Activated CD4-positive, alpha-beta T cell treated with anti-CD3 and anti-CD28 coated beads for 36 hours (primary cell): Measurements from ENCODE around the gene SORBS2. TPM values are rescaled to one million over a fixed set of nuclear protein-coding genes. Genes with fewer than 3 reads are reported as not detected.
"Not testable (repeated sequence)": the region's sequence is repeated elsewhere in the genome, so short reads cannot be mapped to it uniquely, and the experiment has no call there.

Experiments
- ATAC-seq: fragments of 200-7000 bp; cut with Tn5 transposase; one replicate; pipeline ENCODE4 v1.10.0; 2021; ENCODE audit warnings: mild to moderate bottlenecking, moderate library complexity
- CTCF ChIA-PET: fragments of 350-600 bp; sonication (Branson Sonifier 250); formaldehyde crosslinking; loops from one replicate; lab custom pipeline; 2021; ENCODE audit warnings: antibody characterized with exemption; lab: Charles Lee
- POLR2A ChIA-PET: fragments of 350-600 bp; sonication (Branson Sonifier 250); formaldehyde crosslinking; loops from one replicate; lab custom pipeline; 2021; ENCODE audit warnings: antibody characterized with exemption, inconsistent platforms; lab: Charles Lee
- DNase-seq: peaks from one replicate; pipeline ENCODE4 v3.0.0-alpha.2; 2020
- H3K27ac Mint-ChIP-seq: one replicate; pipeline ENCODE4 v1.8.0; 2021; ENCODE audit warnings: mixed read lengths
- H3K27me3 Mint-ChIP-seq: one replicate; pipeline ENCODE4 v1.8.0; 2021; ENCODE audit warnings: mixed read lengths
- H3K36me3 Mint-ChIP-seq: one replicate; pipeline ENCODE4 v1.8.0; 2021; ENCODE audit warnings: low read depth, mixed read lengths
- H3K4me1 Mint-ChIP-seq: one replicate; pipeline ENCODE4 v1.8.0; 2021; ENCODE audit warnings: mixed read lengths
- H3K4me3 Mint-ChIP-seq: one replicate; pipeline ENCODE4 v1.8.0; 2021; ENCODE audit warnings: mild to moderate bottlenecking, moderate library complexity, mixed read lengths
- H3K9me3 Mint-ChIP-seq: one replicate; pipeline ENCODE4 v1.8.0; 2021; ENCODE audit warnings: low read depth, mixed read lengths
- intact Hi-C, 2 experiments: fragments of 100-400 bp; cut with DNase I in 1 of 2; cut with micrococcal nuclease in 1 of 2; formaldehyde crosslinking; loops; one replicate each; pipeline versions ENCODE4 v1.14.2 to v1.15.1; 2022 to 2024; cut with DNase I, micrococcal nuclease
- total RNA-seq, 2 experiments: library from RNA; stranded (reverse); gene quantifications; one replicate each; pipeline ENCODE4 v1.2.3, GENCODE V29; 2021

Gene SORBS2
- total RNA-seq, result not detected

DNA sequence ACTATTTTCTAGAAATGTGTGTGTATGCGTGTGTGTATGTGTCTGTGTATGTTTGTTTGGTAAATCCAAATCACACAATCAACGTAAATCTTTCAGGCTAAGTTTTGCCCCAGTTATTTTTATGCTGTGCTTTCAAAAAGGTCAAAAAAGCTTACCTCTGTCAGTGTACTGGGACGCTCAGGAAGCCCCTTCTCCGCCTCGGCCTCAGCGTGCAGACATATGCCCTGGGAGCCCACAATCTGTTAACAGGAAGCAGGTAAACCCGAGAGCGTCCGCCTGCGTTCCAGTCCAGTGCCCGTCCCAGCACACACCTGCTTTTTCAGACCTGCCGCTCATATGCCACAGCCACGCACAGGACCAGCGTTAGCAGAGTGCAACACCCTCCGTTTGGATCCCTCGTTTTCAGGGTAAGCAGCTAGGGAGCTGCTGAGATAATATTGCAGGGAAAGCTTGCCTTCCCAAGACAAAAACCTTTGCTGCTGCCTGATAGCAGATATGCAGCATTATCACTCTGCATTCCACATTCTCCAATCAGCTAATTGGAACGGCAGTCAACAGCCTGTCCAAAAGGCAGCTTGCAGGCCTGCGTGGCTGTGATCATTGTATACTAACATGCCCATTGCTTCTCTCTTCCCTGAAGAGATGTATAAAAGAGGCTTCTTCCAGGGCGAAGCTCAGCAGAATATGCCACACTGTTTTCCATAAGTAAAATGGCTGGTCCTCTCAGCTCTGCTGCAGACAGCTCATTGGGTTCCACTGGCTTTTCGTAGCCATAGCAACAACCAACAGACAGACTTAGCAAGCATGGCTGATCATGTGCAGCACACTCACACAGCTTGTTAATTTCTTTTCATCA lies at the start of gene SORBS2:
TSS of gene SORBS2 (minus strand) at position 686 of the 856 bp plus-strand sequence. CDS start 121,623 bp downstream, outside the sequence.
- no peak for ATAC-seq
- Mint-ChIP-seq H3K4me3 (no peak within 1 kb of the TSS), H3K36me3 (no peaks in the 10 kb centered on the region), H3K27me3 (peaks cover 19% of the 10 kb centered on the region), H3K4me1 (peaks cover 3% of the 10 kb centered on the region), H3K9me3 (no peaks in the 10 kb centered on the region), H3K27ac (no peak within 1 kb of the TSS)
- intact Hi-C loops, result no loop called here
- ChIA-PET CTCF (no interaction called here), POLR2A (no interaction called here)
- no peak for DNase-seq

DNA sequence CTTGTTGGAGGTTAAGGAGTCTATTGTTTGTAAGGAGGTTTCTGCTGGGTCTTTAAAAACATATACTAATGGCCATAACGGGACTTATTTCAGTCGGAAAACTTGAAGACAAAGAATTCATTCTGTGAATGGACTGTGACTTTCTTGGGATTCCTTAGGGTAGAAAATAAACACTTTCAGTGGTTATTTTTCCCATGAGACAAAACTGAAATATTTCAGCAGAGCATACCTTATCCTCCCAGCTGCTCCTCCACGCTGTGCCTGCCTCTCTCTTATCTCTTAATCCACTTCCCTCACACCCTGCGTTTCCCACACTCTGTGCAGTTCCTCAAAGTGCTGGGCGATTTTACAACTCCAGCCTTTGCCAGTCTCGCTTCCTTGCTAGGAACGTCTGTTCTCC lies 47.1 kb upstream of the SORBS2 start:
- ATAC-seq (no peak), DNase-seq (no peak)
- Mint-ChIP-seq H3K4me3 (no peak overlapping the region), H3K9me3 (peaks cover 17% of the 10 kb centered on the region), H3K27me3 (peaks cover 9% of the 10 kb centered on the region), H3K36me3 (no peaks in the 10 kb centered on the region), H3K27ac (no peak overlapping the region), H3K4me1 (no peaks in the 10 kb centered on the region)
- intact Hi-C loops, result no loop called here
- ChIA-PET CTCF (no interaction called here), POLR2A (no interaction called here)

- H3K27ac Mint-ChIP-seq, ATAC-seq, H3K36me3 Mint-ChIP-seq, H3K4me1 Mint-ChIP-seq, DNase-seq, CTCF ChIA-PET, H3K4me3 Mint-ChIP-seq, intact Hi-C loops, POLR2A ChIA-PET: not testable (repeated sequence)
- peaks cover 17% of the 10 kb centered on the region for H3K9me3 Mint-ChIP-seq
- peaks cover 12% of the 10 kb centered on the region for H3K27me3 Mint-ChIP-seq
These were observed 45.6 kb upstream of the SORBS2 start for GRCh38 chr4:185857561-185857960.

DNA sequence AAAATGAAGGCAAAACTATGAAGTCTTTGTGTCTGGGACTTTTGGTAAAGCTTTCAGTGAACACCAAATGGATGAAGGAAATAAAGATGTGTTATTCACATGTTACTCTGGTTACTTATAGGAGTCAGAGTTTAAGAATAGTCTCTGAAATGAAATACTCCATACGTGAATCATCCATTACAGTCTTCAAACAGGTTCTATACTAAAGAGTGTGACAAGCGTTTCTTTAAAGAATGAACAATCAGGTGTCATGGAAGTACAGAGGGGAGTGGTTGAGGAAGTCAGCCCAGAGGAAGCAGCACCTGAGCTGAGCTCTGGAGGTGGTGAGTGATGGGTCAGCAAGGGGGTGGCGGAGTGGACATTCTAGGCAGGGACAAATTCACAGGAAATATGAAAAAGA lies 41.8 kb upstream of the SORBS2 start:
- Mint-ChIP-seq H3K9me3 (peaks cover 19% of the 10 kb centered on the region), H3K27me3 (peaks cover 6% of the 10 kb centered on the region), H3K4me3 (no peak overlapping the region), H3K4me1 (no peaks in the 10 kb centered on the region), H3K27ac (no peak overlapping the region), H3K36me3 (no peaks in the 10 kb centered on the region)
- intact Hi-C loops, result no loop called here
- POLR2A ChIA-PET, result no interaction called here
- CTCF ChIA-PET, result no interaction called here
- ATAC-seq (no peak), DNase-seq (no peak)

DNA sequence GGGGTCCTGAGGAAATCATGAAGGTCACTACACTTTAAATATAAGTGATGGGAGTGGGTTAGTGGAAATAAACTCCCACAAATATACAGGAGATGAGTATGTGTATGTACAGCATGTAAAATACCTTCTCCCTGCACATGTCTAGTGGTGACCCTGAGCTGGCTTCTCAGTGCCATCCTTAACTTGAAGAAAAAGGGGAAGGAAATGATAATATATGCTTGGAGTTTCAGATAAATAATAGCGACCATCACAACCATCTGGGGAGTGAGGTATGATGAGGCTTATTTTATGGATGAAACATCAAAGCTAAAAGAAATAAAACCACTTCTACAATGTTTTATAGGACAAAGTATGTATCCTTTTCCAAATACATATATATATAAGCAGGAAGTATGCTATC lies 41.0 kb upstream of the SORBS2 start:
- H3K27me3 Mint-ChIP-seq, result peaks cover 4% of the 10 kb centered on the region
- H3K27ac Mint-ChIP-seq, result no peak overlapping the region
- DNase-seq, result no peak
- no peaks in the 10 kb centered on the region for H3K4me1 Mint-ChIP-seq
- intact Hi-C loops, result no loop called here
- H3K9me3 Mint-ChIP-seq, result peaks cover 17% of the 10 kb centered on the region
- ChIA-PET POLR2A (no interaction called here), CTCF (no interaction called here)
- H3K4me3 Mint-ChIP-seq, result no peak overlapping the region
- H3K36me3 Mint-ChIP-seq, result no peaks in the 10 kb centered on the region
- no peak for ATAC-seq

GRCh38 chr4:185849664-185850550 lies 37.9 kb upstream of the SORBS2 start:
- intact Hi-C loops, result no loop called here
- CTCF ChIA-PET, result no interaction called here
- no peak overlapping the region for H3K27ac Mint-ChIP-seq
- ATAC-seq, result no peak
- H3K4me3 Mint-ChIP-seq, result no peak overlapping the region
- peaks cover 6% of the 10 kb centered on the region for H3K9me3 Mint-ChIP-seq
- DNase-seq, result no peak
- POLR2A ChIA-PET, result no interaction called here
- peaks cover 4% of the 10 kb centered on the region for H3K27me3 Mint-ChIP-seq
- H3K36me3 Mint-ChIP-seq, result no peaks in the 10 kb centered on the region
- H3K4me1 Mint-ChIP-seq, result no peaks in the 10 kb centered on the region

DNA sequence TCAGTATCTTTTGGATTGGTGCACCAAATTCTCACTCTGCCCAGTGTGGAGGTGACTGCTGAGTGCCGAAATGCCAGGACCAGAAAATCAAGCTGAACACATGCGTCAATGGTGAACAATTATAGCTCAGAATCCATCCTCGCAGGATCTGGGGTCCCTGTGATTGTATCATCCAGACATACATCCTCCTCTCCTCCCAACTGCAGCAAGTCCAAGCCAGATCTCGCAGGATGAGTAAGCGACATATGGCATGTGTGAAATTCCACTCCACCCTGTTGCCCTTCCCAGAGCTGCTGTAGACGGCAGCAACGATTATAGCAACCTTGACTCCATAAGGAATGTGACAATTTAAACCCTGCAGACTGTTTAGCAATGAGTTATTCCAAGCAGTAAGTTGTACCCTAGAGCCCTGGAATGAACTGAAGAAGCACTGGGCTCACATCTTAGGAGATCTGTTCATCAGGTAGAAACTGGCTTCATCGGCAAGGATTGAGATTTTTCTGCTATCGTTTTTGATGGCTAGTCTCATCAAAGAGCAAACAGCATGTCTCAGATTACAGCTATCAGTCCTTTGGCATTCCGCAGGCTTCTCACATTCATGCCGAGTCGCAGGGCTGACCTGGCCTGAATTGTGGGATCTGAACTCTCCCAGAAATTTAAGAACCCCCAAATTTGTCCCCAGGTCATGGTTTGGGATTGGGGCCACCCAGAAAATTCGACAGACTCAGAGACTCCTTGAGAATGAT lies 35.5 kb upstream of the SORBS2 start:
- intact Hi-C loops, result no loop called here
- Mint-ChIP-seq H3K9me3 (peaks cover 10% of the 10 kb centered on the region), H3K27ac (no peak overlapping the region), H3K4me1 (no peaks in the 10 kb centered on the region), H3K36me3 (no peaks in the 10 kb centered on the region), H3K4me3 (no peak overlapping the region), H3K27me3 (peaks cover 2% of the 10 kb centered on the region)
- CTCF ChIA-PET, result no interaction called here
- DNase-seq (no peak), ATAC-seq (no peak)
- POLR2A ChIA-PET, result no interaction called here

DNA sequence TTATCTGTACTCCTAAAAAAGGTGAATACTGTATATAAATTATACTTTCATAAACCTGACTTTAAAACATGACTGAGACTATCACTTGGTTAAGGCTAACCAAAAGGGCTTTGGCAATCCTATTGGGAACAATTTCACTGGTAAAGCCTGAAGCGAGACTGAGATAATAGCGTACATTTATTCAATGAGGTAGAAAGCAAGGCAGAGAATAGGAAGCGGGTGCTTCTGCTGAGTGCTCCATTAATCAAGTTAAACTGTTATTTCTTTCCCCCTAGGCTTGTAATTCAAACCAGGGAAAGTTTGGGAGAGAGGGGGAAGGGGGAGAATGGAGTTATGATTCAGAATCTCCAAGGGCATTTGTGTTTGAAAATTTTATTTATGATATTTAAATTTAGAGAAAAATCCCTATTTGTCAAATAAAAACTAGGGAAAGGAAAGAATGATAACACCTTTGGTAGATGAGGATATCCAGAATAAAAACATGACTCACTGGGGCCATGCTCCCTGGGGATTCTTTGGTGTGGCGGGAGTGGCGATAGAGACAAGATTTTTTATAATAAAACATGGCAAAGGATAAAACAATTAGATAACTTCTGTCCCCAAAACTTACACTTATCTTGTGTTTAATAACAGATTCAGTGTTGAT lies 34.6 kb upstream of the SORBS2 start:
- ChIA-PET POLR2A (no interaction called here), CTCF (no interaction called here)
- no peaks in the 10 kb centered on the region for H3K4me1 Mint-ChIP-seq
- peaks cover 2% of the 10 kb centered on the region for H3K27me3 Mint-ChIP-seq
- ATAC-seq (no peak), DNase-seq (no peak)
- no peaks in the 10 kb centered on the region for H3K36me3 Mint-ChIP-seq
- no peak overlapping the region for H3K4me3 Mint-ChIP-seq
- H3K9me3 Mint-ChIP-seq, result peaks cover 10% of the 10 kb centered on the region
- intact Hi-C loops, result no loop called here
- no peak overlapping the region for H3K27ac Mint-ChIP-seq

DNA sequence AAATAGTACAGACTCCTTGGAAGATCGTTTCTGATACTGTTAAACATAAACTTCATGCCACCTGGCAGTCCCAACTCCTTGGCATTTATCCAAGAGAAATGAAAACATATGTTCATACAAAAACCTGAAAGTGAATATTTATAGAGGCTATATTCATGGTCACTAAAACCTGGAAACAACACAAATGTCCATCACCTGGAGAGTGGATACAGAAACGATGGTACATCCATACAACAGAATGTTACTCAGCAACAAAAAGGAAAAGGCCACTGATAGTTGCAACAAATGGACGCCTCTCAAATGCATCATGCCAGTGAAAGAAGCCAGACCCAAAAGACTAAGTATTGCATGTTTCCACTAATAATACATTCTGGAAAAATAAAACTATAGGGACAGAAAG lies 34.0 kb upstream of the SORBS2 start:
- Mint-ChIP-seq H3K4me1 (no peaks in the 10 kb centered on the region), H3K27ac (no peak overlapping the region), H3K36me3 (no peaks in the 10 kb centered on the region), H3K27me3 (peaks cover 2% of the 10 kb centered on the region), H3K4me3 (no peak overlapping the region), H3K9me3 (peaks cover 10% of the 10 kb centered on the region)
- ChIA-PET POLR2A (no interaction called here), CTCF (no interaction called here)
- DNase-seq, result no peak
- intact Hi-C loops, result no loop called here
- no peak for ATAC-seq

DNA sequence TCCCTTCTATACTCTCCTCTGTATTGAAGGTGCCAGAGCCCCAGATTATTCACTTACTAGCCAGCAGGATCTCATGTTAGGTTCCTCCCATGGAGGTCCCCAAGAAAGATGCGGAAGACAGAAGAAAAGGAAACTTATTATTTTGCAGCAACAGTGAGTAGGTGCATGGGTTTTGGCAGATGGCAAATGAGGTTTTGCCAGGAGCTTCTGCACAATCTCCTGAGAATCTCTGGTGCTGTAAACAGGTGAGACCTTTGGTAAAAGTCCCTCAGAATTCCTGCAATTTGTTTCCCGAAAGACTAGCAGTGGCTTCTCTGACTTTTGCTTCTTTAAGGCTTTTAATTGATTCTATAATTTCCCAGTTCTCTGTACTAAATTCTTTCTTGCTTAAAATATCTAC lies 29.5 kb upstream of the SORBS2 start:
- no peak overlapping the region for H3K4me3 Mint-ChIP-seq
- H3K27ac Mint-ChIP-seq, result no peak overlapping the region
- no peaks in the 10 kb centered on the region for H3K27me3 Mint-ChIP-seq
- DNase-seq (no peak), ATAC-seq (no peak)
- POLR2A ChIA-PET, result no interaction called here
- CTCF ChIA-PET, result no interaction called here
- no peaks in the 10 kb centered on the region for H3K4me1 Mint-ChIP-seq
- intact Hi-C loops, result no loop called here
- H3K9me3 Mint-ChIP-seq, result peaks cover 4% of the 10 kb centered on the region
- H3K36me3 Mint-ChIP-seq, result no peaks in the 10 kb centered on the region

- H3K27ac Mint-ChIP-seq, result no peak overlapping the region
- no peaks in the 10 kb centered on the region for H3K27me3 Mint-ChIP-seq
These were observed 29.0 kb upstream of the SORBS2 start for GRCh38 chr4:185840953-185841352.

More at GRCh38 chr4:185840953-185841352, 29.0 kb upstream of the SORBS2 start:
- H3K4me3 Mint-ChIP-seq, result no peak overlapping the region
- ATAC-seq (no peak), DNase-seq (no peak)
- peaks cover 4% of the 10 kb centered on the region for H3K9me3 Mint-ChIP-seq
- ChIA-PET CTCF (no interaction called here), POLR2A (no interaction called here)
- no peaks in the 10 kb centered on the region for H3K4me1 Mint-ChIP-seq
- intact Hi-C loops, result no loop called here
- no peaks in the 10 kb centered on the region for H3K36me3 Mint-ChIP-seq
